HepG2 (cell line): ENCODE data around the gene P2RX2. TPM values are rescaled to one million over a fixed set of nuclear protein-coding genes. Genes with fewer than 3 reads are reported as not detected.
A peak's percentile ranks its signal among the peaks of the same experiment; 100 is the strongest.

Experiments
- AKAP8 ChIP-seq: sonication (generic); formaldehyde crosslinking; IDR thresholded peaks from 2 replicates; pipeline ENCODE4 v1.5.1; 2020; ENCODE audit warnings: mild to moderate bottlenecking, missing genetic modification reagents
- PAWR ChIP-seq: sonication (generic); formaldehyde crosslinking; IDR thresholded peaks from 2 replicates; pipeline ENCODE4 v1.4.0; 2020; ENCODE audit warnings: missing genetic modification reagents, mild to moderate bottlenecking, borderline replicate concordance
- ZBTB40 ChIP-seq, 2 experiments: fragments of 450-650 bp in 1 of 2; sonication (generic) in 1 of 2; formaldehyde crosslinking in 1 of 2; IDR thresholded peaks; 2 replicates each; pipeline versions ENCODE4 v1.6.1 to v1.8.0; 2016 to 2022; ENCODE audit warnings: antibody characterized with exemption in 1 of 2, mild to moderate bottlenecking in 1 of 2, missing genetic modification reagents in 1 of 2
- ZNF768 ChIP-seq: sonication (generic); formaldehyde crosslinking; IDR thresholded peaks from 2 replicates; pipeline ENCODE4 v1.4.0; 2020; ENCODE audit warnings: missing genetic modification reagents
- polyA plus RNA-seq, 8 experiments: library from polyadenylated mRNA; depleted of rRNA in 3 of 8; stranded (reverse) in 7 of 8; unstranded in 1 of 8; fragments of >200 nt; fragmentation: Illumina TruSeq in 4 of 8; extraction: Trizol in 4 of 8; gene quantifications; 2 replicates each; pipeline versions ENCODE4 v1.2.1 to v1.2.3, GENCODE V29; 2011 to 2016; ENCODE audit warnings: low read depth in 4 of 8, missing spikeins in 1 of 8, mixed read lengths in 1 of 8; ENCODE audit not compliant: insufficient read depth in 1 of 8
- total RNA-seq, 5 experiments: library from RNA; depleted of rRNA; stranded (reverse); fragments of >200 nt; fragmentation: Illumina TruSeq; extraction: Trizol; gene quantifications; 2 replicates each; pipeline ENCODE4 v1.2.3, GENCODE V29; 2016; ENCODE audit warnings: low read depth in 1 of 5

The P2RX2 gene
- total and polyA plus RNA-seq, 2 of the 13 experiments (the other 11 are each of a cell fraction or from before 2014, with no cell fraction given) = not detected

GRCh38 chr12:132622437-132623071 lies 4.0 kb downstream of the P2RX2 start (continued):
- no peak for TF ChIP-seq ZBTB40 (IDR thresholded peaks at IDR 0.05)
- no peak for TF ChIP-seq ZBTB40 (CRISPR knock-in tag; IDR thresholded peaks at IDR 0.05)
- TF ChIP-seq ZNF768 (CRISPR knock-in tag) = 0 out of 2 replicates have a peak, but pooled peaks have one; percentile 4
- no peak for TF ChIP-seq PAWR (CRISPR knock-in tag)
- TF ChIP-seq AKAP8 (CRISPR knock-in tag) = peak; percentile 27; the same call in 1 of the 2 replicates
